ENCODE measurements around the gene PTPRS. TPM values are rescaled to one million over a fixed set of nuclear protein-coding genes. Genes with fewer than 3 reads are reported as not detected.

Gene PTPRS
- polyA plus RNA-seq, 5 donors = 55.4 to 81.9 (median 77.6) TPM

Other genes with a start within 250 kb of the PTPRS start
- not detected for gene ZNRF4, start 114.6 kb upstream of the PTPRS start, polyA plus RNA-seq (ENCODE audit: insufficient read depth in 1 of 5, insufficient read length in 5 of 5, low replicate concordance in 1 of 5)
- gene TINCR, start 227.1 kb upstream of the PTPRS start, polyA plus RNA-seq (ENCODE audit: insufficient read depth in 1 of 5, insufficient read length in 5 of 5, low replicate concordance in 1 of 5) = under 1 TPM; 0.40 to 0.64 (median 0.50) TPM

Data from right lung (tissue), 5 donors.